ENCODE results near the gene GPR132. TPM values are rescaled to one million over a fixed set of nuclear protein-coding genes. Genes with fewer than 3 reads are reported as not detected.

The GPR132 gene
- total RNA-seq, 1 donor from 2014 or later = 9.1 TPM

- Histone ChIP-seq H3K4me1 (peaks cover 26% of the 10 kb centered on the region), H3K27me3 (no peaks in the 10 kb centered on the region), H3K36me3 (no peaks in the 10 kb centered on the region), H3K9me3 (no peaks in the 10 kb centered on the region), H3K4me3 (no peak overlapping the region), H3K27ac (no peak overlapping the region)
- TF ChIP-seq POLR2AphosphoS5 (IDR thresholded peaks at IDR 0.05; ENCODE audit: insufficient read depth in 1 of 2, low read depth in 1 of 2) (no peak), CTCF (IDR thresholded peaks at IDR 0.05) (no peak), POLR2A (IDR thresholded peaks at IDR 0.05) (no peak)
- DNase-seq (ENCODE audit: extremely low spot score in 2 of 2) = no peak
- intact Hi-C loops (cut with DNase I) = no loop called here
Observed at GRCh38 chr14:105072381-105072861, 7.2 kb upstream of the GPR132 start.

GRCh38 chr14:105071942-105072341 is 6.7 kb upstream of the GPR132 start:
- Histone ChIP-seq H3K27me3 (no peaks in the 10 kb centered on the region), H3K4me1 (peaks cover 23% of the 10 kb centered on the region), H3K9me3 (no peaks in the 10 kb centered on the region), H3K4me3 (no peak overlapping the region), H3K27ac (no peak overlapping the region), H3K36me3 (no peaks in the 10 kb centered on the region)
- intact Hi-C loops (cut with DNase I) = no loop called here
- DNase-seq (ENCODE audit: extremely low spot score in 2 of 2) = no peak
- TF ChIP-seq POLR2A (IDR thresholded peaks at IDR 0.05) = no peak
- no peak for TF ChIP-seq POLR2AphosphoS5 (IDR thresholded peaks at IDR 0.05; ENCODE audit: insufficient read depth in 1 of 2, low read depth in 1 of 2)
- TF ChIP-seq CTCF (IDR thresholded peaks at IDR 0.05) = no peak

GRCh38 chr14:105071326-105071725 is 6.1 kb upstream of the GPR132 start:
- Histone ChIP-seq H3K27ac (no peak overlapping the region), H3K27me3 (no peaks in the 10 kb centered on the region), H3K4me1 (peaks cover 17% of the 10 kb centered on the region), H3K36me3 (no peaks in the 10 kb centered on the region), H3K9me3 (no peaks in the 10 kb centered on the region), H3K4me3 (no peak overlapping the region)
- TF ChIP-seq POLR2A (IDR thresholded peaks at IDR 0.05) = no peak
- no peak for TF ChIP-seq POLR2AphosphoS5 (IDR thresholded peaks at IDR 0.05; ENCODE audit: insufficient read depth in 1 of 2, low read depth in 1 of 2)
- TF ChIP-seq CTCF (IDR thresholded peaks at IDR 0.05) = no peak
- DNase-seq (ENCODE audit: extremely low spot score in 2 of 2) = no peak
- intact Hi-C loops (cut with DNase I) = no loop called here

- Histone ChIP-seq H3K4me1 (peaks cover 11% of the 10 kb centered on the region), H3K36me3 (no peaks in the 10 kb centered on the region), H3K27me3 (no peaks in the 10 kb centered on the region), H3K9me3 (no peaks in the 10 kb centered on the region), H3K4me3 (no peak overlapping the region), H3K27ac (no peak overlapping the region)
- intact Hi-C loops (cut with DNase I) = no loop called here
- no peak for DNase-seq (ENCODE audit: extremely low spot score in 2 of 2)
- TF ChIP-seq POLR2AphosphoS5 (IDR thresholded peaks at IDR 0.05; ENCODE audit: insufficient read depth in 1 of 2, low read depth in 1 of 2) = no peak
Observed at GRCh38 chr14:105070760-105071137, 5.5 kb upstream of the GPR132 start.

- H3K4me3 ChIP-seq = no peak overlapping the region
- no peaks in the 10 kb centered on the region for H3K9me3 ChIP-seq
- H3K36me3 ChIP-seq = no peaks in the 10 kb centered on the region
- no peak for TF ChIP-seq CTCF (IDR thresholded peaks at IDR 0.05)
- TF ChIP-seq POLR2AphosphoS5 (IDR thresholded peaks at IDR 0.05; ENCODE audit: insufficient read depth in 1 of 2, low read depth in 1 of 2) = no peak
- TF ChIP-seq POLR2A (IDR thresholded peaks at IDR 0.05) = no peak
- intact Hi-C loops (cut with DNase I) = no loop called here
- peaks cover 5% of the 10 kb centered on the region for H3K4me1 ChIP-seq
- H3K27ac ChIP-seq = no peak overlapping the region
- no peaks in the 10 kb centered on the region for H3K27me3 ChIP-seq
- DNase-seq (ENCODE audit: extremely low spot score in 2 of 2) = no peak
Observed at GRCh38 chr14:105069871-105070759, 4.9 kb upstream of the GPR132 start.

Data from vagina (tissue), 2 donors.